ACC112 (cell line): ENCODE measurements around the gene CMBL.
A peak's percentile ranks its signal among the peaks of the same experiment; 100 is the strongest.

Source experiments
- H2AFZ ChIP-seq: fragments of 200-600 bp; sonication (generic); one replicate; pipeline ENCODE4 v1.6.0; 2017; ENCODE audit warnings: antibody characterized with exemption, low read length; ENCODE audit not compliant: unreplicated experiment
- H3K27ac ChIP-seq: fragments of 200-600 bp; sonication (generic); 2 replicates; pipeline ENCODE4 v1.5.1; 2014; ENCODE audit warnings: low read depth, mild to moderate bottlenecking, antibody characterized with exemption, low read length, moderate library complexity
- H3K27me3 ChIP-seq: fragments of 200-600 bp; sonication (generic); 2 replicates; pipeline ENCODE4 v1.6.1; 2014; ENCODE audit warnings: mild to moderate bottlenecking, antibody characterized with exemption, low read length, moderate library complexity, mixed read lengths; ENCODE audit not compliant: insufficient read depth
- H3K36me3 ChIP-seq: fragments of 200-600 bp; sonication (generic); 2 replicates; pipeline ENCODE4 v1.6.1; 2016; ENCODE audit warnings: mild to moderate bottlenecking, antibody characterized with exemption, low read length, moderate library complexity, mixed read lengths; ENCODE audit not compliant: insufficient read depth
- H3K4me1 ChIP-seq: fragments of 200-600 bp; sonication (generic); one replicate; pipeline ENCODE4 v1.6.1; 2016; ENCODE audit warnings: low read length, mixed read lengths; ENCODE audit not compliant: insufficient read depth, unreplicated experiment, control insufficient read depth
- H3K4me3 ChIP-seq: fragments of 200-600 bp; sonication (generic); 2 replicates; pipeline ENCODE4 v1.5.1; 2014; ENCODE audit warnings: mild to moderate bottlenecking, low read depth, low read length
- H3K79me2 ChIP-seq: fragments of 200-600 bp; sonication (generic); one replicate; pipeline ENCODE4 v1.6.0; 2016; ENCODE audit warnings: low read length; ENCODE audit not compliant: control insufficient read depth, unreplicated experiment, insufficient read depth

CMBL gene

DNA sequence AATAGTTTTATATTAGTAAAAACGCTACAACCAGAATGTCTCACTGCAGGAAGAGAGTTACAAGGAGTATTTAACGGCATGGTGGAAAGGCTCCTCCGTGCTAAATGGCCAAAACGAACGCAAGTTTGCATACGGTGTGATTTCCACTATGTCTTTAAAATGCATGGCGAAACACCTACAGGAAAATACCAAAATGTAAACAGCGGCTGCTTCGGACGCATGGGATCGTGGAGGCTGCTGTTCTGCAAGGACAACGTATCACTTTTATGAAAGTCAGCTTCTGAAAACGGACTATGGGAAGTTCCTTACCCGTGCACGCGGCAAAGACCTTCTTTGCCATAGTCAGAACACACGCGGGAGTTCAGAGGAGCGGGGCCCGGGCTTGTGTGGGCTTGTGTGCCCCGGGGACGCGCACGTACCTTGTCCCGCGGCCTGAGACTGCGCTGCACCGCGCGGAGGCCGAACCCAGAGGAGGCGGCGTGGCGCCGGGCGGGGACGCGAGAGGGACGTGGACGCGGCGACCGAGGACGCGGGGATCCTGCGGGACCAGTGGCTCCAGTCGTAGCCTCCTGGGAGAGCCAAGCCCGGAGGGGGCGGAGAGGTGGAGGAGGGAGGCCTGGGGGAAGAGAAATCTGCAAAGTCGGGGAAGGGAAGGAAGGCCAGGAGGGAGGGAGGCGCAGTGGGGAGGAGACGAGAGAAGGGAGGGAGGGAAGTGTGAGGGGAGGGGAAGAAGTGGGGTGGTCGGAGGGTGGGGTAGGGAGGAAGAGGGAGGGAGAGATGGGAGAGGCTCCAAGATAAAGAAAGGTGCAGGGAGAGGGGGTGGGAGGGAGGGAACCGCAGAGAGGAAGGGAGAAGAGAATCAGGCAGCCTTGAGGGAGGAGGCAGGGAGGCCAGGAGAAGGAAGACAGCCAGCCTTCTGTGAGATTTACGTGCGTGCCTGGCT is at the start of gene CMBL:
TSS of gene CMBL (minus strand) at position 697 of the 943 bp plus-strand sequence. CDS start 17,140 bp downstream, outside the sequence.
- H3K4me1 ChIP-seq, result peaks cover 18% of the 10 kb centered on the region
- peak within 1 kb of the TSS; percentile 86 for H2AFZ ChIP-seq
- H3K27ac ChIP-seq, result peak within 1 kb of the TSS; percentile 34; the same call in 1 of the 2 replicates

DNA sequence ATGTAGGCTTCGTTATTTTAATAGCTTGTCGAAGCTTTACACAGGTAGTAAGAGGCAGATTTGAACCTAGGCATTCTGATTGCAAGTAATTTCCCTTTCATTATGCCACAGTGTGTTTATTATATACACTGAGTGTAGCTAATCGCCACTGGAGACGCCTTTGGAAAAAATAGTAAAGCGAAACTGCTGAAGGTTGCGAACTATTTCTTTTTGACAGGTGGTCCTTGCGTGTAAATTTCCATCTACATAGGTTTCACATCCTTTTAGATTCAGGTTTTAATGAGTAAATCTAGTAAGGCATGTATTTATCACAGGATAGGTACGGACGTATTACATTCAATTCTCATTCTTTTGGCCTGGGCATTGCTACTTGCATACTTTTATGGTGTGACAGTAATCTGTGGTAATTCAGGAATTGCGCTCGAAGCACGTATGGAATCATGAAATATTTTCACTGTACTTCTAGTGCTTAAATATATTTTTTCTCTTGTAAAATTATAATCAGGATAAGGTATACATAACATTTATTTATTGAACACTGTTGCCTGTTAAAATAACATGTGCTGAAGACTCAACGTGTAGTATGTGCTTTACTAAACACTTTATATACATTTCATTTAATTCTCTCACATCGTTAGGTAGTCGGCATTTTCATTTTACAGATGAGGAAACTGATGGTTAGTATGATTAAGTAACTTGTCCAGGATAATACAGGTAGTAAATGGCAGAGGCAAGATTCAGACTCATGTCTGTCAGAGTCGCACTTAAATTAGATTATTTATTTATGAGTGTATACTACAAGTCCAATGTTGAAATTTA is 47.6 kb upstream of the CMBL start:
- Histone ChIP-seq H3K27me3 (no peaks in the 10 kb centered on the region), H3K4me1 (peaks cover 8% of the 10 kb centered on the region), H2AFZ (no peak overlapping the region), H3K36me3 (no peaks in the 10 kb centered on the region), H3K79me2 (peaks cover 71% of the 10 kb centered on the region), H3K4me3 (peak overlapping the region; percentile 84), H3K27ac (peak overlapping the region; percentile 87)

More for the DNA sequence above, at the start of gene CMBL:
- no peaks in the 10 kb centered on the region for H3K36me3 ChIP-seq
- no peaks in the 10 kb centered on the region for H3K79me2 ChIP-seq
- peak within 1 kb of the TSS; percentile 87 for H3K4me3 ChIP-seq
- no peaks in the 10 kb centered on the region for H3K27me3 ChIP-seq

DNA sequence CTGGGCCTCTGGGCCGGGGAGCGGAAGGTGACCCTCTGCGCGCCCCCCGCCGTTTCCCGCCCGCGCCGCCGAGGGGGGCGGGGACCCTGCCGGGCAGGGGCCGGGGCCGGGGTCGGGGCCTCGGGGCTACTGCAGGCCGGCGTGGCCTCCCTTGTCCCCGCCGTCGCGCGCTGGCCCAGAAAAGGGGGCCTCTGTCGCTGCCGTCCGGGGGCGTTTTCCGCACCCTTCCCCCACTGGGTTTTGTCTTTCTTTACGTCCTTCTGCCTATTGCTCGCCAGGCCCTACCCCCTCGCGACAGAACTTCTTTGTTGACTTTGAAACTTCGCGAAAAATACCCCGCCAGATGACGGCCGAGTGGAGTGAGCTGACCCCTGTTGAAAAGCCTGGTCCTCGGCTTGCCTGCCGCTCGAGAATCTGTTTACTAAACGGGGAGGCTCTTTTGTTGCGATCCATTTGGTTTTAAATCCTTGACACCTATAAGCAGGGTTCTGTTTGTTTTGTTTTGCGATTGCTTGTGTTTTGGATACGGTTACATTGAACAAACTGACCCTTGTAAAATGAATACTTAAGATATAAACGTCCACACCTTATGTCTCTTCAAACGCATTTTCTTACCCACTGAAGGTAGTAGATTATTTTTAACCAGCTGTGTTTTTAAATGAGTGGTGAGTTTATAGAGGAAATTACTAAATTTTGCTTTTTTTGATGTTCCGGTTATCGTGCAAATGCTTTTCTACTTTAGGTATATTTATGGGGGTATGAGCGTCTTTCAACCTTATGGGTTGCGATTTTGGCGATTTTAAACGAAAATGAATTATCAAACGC is 46.6 kb upstream of the CMBL start:
- Histone ChIP-seq H3K27ac (peak overlapping the region; percentile 87), H3K79me2 (peaks cover 61% of the 10 kb centered on the region), H3K4me3 (peak overlapping the region; percentile 84), H2AFZ (peak overlapping the region; percentile 51), H3K4me1 (peaks cover 8% of the 10 kb centered on the region), H3K27me3 (no peaks in the 10 kb centered on the region), H3K36me3 (no peaks in the 10 kb centered on the region)

DNA sequence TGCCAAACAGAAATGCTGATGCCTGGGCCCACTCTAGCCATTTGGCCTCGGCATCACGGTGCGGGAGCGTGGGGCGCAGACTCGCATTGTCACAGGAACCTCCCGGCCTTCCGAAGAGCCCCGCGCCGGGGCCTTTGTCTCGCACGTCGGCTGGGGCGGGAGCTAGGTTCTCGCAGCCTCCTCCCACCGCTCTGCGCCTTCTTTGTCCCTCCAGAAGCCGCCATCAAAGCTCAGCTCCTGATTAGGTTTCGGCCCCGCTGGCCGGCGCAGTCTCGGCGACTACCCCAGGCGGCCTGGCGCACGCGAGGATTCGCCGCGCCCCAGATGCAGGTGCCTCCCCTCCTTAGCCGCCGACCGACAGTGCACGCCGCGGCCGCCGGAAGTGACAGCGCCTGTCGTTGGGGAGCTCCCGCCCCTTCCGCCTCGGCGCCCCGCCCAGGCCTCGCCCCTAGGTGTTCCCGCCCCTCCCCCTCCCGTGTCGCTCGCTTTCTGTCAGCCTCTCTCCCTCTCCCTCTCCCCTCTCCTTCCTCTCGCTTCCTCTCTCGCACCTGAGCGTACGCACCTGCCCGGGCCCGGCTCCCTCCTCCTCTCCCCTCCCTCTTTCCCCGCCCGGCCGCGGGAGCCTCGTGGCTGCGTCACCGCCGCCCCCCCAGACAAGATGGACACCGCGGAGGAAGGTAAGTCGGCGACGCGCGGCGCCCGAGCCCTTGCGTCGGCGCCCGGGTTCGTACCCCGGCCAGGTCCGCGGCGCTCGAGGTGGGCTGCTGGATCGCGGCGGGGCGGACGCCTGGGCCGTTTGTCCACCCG is 45.7 kb upstream of the CMBL start, which contains the start of gene MARCHF6:
TSS of gene MARCHF6 (plus strand) at position 455 of the 807 bp plus-strand sequence. CDS start at position 659, 204 bp downstream.
- H2AFZ ChIP-seq, result peak within 1 kb of the TSS; percentile 72
- peaks cover 53% of the 10 kb centered on the region for H3K79me2 ChIP-seq
- no peaks in the 10 kb centered on the region for H3K36me3 ChIP-seq
- H3K4me3 ChIP-seq, result peak within 1 kb of the TSS; percentile 84
- H3K27me3 ChIP-seq, result no peaks in the 10 kb centered on the region
- H3K4me1 ChIP-seq, result peaks cover 8% of the 10 kb centered on the region
- H3K27ac ChIP-seq, result peak within 1 kb of the TSS; percentile 87

DNA sequence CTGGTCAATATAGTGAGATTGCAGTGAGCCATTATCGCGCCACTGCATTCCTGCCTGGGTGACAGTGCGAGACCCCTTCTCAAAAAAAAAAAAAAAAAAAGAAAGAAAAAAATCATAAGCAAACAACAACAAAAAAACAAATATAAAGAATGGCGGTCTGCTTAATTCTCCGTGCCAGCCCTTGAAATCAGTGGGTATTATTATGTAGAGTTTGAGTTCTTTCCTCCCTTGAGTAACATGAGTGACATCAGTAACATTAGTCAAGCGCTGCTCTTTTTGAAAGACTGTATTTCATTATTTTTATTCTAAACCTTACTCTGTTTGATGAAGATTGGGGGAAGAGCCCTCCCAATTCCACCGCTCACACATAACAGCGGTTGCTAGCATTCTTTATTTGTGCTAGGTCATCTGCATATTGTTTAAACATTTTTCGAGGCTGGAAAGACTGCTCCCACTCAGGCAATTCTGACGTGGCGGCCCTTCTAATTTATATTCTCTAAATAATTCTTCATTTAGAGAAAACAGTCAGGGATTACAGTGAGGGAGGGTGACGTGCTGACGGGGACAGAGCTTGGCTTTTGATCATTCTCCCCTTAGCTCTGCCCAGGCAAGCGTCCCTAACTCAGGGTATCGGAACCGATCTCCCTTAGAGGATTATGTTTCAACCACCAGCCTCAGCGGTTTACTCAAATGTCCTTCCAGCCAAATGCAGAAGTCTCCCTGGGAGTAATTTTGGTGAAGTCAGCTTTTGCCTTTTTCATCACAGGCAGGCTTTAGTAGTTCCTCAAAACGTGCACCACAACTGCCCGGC is 44.9 kb upstream of the CMBL start:
- Histone ChIP-seq H2AFZ (peak overlapping the region; percentile 72), H3K27ac (peak overlapping the region; percentile 87), H3K4me3 (peak overlapping the region; percentile 84), H3K27me3 (no peaks in the 10 kb centered on the region), H3K36me3 (no peaks in the 10 kb centered on the region), H3K4me1 (peaks cover 6% of the 10 kb centered on the region), H3K79me2 (peaks cover 45% of the 10 kb centered on the region)

DNA sequence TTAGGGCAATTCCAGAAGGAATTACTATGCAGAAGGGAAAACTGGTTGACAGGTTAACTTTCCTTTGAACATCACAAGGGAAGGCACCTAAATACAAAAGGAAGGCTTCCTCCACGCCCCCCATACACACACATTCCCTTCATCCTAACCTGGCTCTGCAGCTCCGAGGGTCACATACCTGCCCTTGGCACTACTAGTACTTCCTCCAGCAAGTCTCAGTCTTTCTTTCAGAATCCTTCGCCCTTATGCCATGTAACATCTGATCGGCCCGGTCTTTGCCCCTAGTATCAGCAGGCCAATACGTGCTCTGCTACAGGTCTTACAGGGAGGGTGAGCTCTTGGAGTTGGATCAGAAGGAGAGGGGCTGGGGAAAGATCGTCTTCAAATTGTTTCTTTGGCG is 44.2 kb upstream of the CMBL start:
- H3K36me3 ChIP-seq, result no peaks in the 10 kb centered on the region
- H3K27ac ChIP-seq, result no peak overlapping the region
- H3K4me3 ChIP-seq, result peak overlapping the region; percentile 19; the same call in 1 of the 2 replicates
- H3K27me3 ChIP-seq, result no peaks in the 10 kb centered on the region
- H3K4me1 ChIP-seq, result peaks cover 4% of the 10 kb centered on the region
- H3K79me2 ChIP-seq, result peaks cover 38% of the 10 kb centered on the region
- no peak overlapping the region for H2AFZ ChIP-seq

DNA sequence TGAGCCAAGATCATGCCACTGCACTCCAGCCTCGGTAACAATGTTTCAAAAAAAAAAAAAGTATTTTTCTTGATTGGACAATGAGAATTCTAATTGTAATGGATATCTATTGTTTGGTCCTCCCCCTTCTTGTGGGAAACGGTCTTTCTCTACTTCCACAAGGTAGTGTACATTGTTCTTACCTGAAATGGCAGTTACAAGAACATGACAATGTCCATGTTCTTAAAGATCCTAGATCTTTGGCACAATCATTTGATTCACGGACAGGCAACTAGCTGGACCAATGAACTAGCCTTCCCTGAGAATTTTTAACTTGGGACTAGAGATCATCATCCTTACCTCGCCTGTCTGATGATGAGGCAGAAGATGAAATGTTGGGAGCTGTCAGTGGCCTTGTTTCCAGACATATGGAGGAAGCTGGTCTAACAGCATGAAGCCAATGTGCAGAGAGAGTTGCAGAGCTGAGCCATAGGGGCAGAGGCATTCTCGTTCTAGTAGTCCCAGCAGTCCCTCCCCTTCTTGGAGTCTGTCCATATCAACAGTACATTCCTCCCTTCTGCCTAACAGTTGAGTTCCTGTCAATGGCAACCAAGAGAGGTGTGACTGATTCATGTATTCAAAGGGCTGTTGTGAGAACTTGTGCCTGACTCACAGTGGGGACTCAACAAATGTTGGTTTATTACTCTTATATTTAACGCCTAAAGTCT is 43.6 kb upstream of the CMBL start:
- Histone ChIP-seq H3K36me3 (no peaks in the 10 kb centered on the region), H3K79me2 (peaks cover 32% of the 10 kb centered on the region), H3K4me1 (peaks cover 4% of the 10 kb centered on the region), H3K27ac (no peak overlapping the region), H3K4me3 (0 out of 2 replicates have a peak overlapping the region, but pooled peaks have one; percentile 19), H3K27me3 (no peaks in the 10 kb centered on the region), H2AFZ (no peak overlapping the region)

DNA sequence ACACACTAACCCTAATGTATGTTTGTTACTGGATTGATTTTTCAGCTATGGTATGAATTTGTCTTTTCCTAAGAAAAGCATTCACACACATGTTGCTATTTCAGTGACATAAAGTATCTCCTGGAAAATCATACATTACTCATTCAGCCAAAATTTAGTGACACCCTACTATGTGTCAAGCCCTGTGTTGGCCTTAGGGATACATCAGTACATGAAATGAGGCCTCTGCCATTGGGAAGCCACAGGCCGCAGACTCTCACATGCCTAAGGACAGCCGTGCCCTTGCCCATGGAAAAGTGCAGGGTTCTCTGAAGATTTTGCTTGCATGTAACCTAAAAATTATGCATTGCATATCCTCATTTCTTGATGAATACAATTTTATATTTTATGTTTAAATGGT is 40.6 kb upstream of the CMBL start:
- peaks cover 4% of the 10 kb centered on the region for H3K4me1 ChIP-seq
- no peak overlapping the region for H3K4me3 ChIP-seq
- H3K27me3 ChIP-seq, result no peaks in the 10 kb centered on the region
- peaks cover 4% of the 10 kb centered on the region for H3K79me2 ChIP-seq
- H3K27ac ChIP-seq, result no peak overlapping the region
- no peak overlapping the region for H2AFZ ChIP-seq
- H3K36me3 ChIP-seq, result no peaks in the 10 kb centered on the region
